NCI-H2227 treated with DMSO at 0.1 percent for 48 hours (cell line): ENCODE measurements around the gene UTP25.
"Not testable (repeated sequence)": the region's sequence is repeated elsewhere in the genome, so short reads cannot be mapped to it uniquely, and the experiment has no call there.

ENCODE experiments used
- DNase-seq: peaks from one replicate; lab custom pipeline; 2025; lab: John Stamatoyannopoulos, UW

The UTP25 gene

GRCh38 chr1:209827384-209828262, at the start of gene UTP25:
Gene UTP25, plus strand, starts transcription at chr1:209827972. Its CDS starts 92 bp downstream, at chr1:209828064.
- peak; percentile 95 for DNase-seq

- DNase-seq: no peak
Observed at GRCh38 chr1:209778102-209778501, 49.7 kb upstream of the UTP25 start.

- DNase-seq: no peak
Observed at GRCh38 chr1:209780268-209780667, 47.5 kb upstream of the UTP25 start.

GRCh38 chr1:209783386-209783785, 44.4 kb upstream of the UTP25 start:
- DNase-seq: no peak

GRCh38 chr1:209784265-209785169, 43.3 kb upstream of the UTP25 start, which contains the start of gene C1orf74:
Gene C1orf74, minus strand, starts transcription at chr1:209784559. Its CDS starts 925 bp downstream, at chr1:209783634.
- peak; percentile 99 for DNase-seq

- no peak for DNase-seq
Observed at GRCh38 chr1:209785592-209785991, 42.2 kb upstream of the UTP25 start.

- no peak for DNase-seq
Observed at GRCh38 chr1:209786146-209786545, 41.6 kb upstream of the UTP25 start.

GRCh38 chr1:209787551-209787950, 40.2 kb upstream of the UTP25 start:
- DNase-seq: no peak

- DNase-seq: no peak
Observed at GRCh38 chr1:209789245-209789644, 38.5 kb upstream of the UTP25 start.

- DNase-seq: no peak
Observed at GRCh38 chr1:209790286-209791193, 37.2 kb upstream of the UTP25 start.

- no peak for DNase-seq
Observed at GRCh38 chr1:209791920-209792319, 35.9 kb upstream of the UTP25 start.

- not testable (repeated sequence) for DNase-seq
Observed at GRCh38 chr1:209793711-209794110, 34.1 kb upstream of the UTP25 start.

- no peak for DNase-seq
Observed at GRCh38 chr1:209797978-209798639, 29.7 kb upstream of the UTP25 start.

GRCh38 chr1:209800984-209801834, 26.6 kb upstream of the UTP25 start:
- no peak for DNase-seq

- DNase-seq: no peak
Observed at GRCh38 chr1:209802117-209802779, 25.5 kb upstream of the UTP25 start.

GRCh38 chr1:209802780-209803152, 25.0 kb upstream of the UTP25 start:
- DNase-seq: no peak

GRCh38 chr1:209803568-209803967, 24.2 kb upstream of the UTP25 start:
- no peak for DNase-seq

GRCh38 chr1:209805341-209805781, 22.4 kb upstream of the UTP25 start:
- no peak for DNase-seq
